Suprapubic skin (tissue), 4 donors: ENCODE measurements around the gene TRPC4.
"Not testable (repeated sequence)": the region's sequence is repeated elsewhere in the genome, so short reads cannot be mapped to it uniquely, and the experiment has no call there.

ENCODE experiments used
- EP300 ChIP-seq: sonication (generic); formaldehyde crosslinking; IDR thresholded peaks from one replicate; pipeline ENCODE4 v1.6.1; 2017; ENCODE audit warnings: antibody characterized with exemption
- POLR2A ChIP-seq, 2 donors: fragments of 450-650 bp; IDR thresholded peaks; one replicate each; pipeline ENCODE4 v1.6.1; 2017; ENCODE audit warnings: antibody characterized with exemption in 2 of 2, mild to moderate bottlenecking in 2 of 2, moderate library complexity in 2 of 2
- POLR2AphosphoS5 ChIP-seq, 3 donors: sonication (generic); formaldehyde crosslinking; IDR thresholded peaks; one replicate each; pipeline ENCODE4 v1.6.1; 2017; ENCODE audit warnings: antibody characterized with exemption in 3 of 3
- TF ChIP-seq, protein P1 (sequence below), 2 donors: fragments of 200-600 bp in 1 of 2; fragments of 450-650 bp in 1 of 2; sonication (generic) in 1 of 2; IDR thresholded peaks; one replicate each; pipeline ENCODE4 v1.5.1; 2016 to 2019; ENCODE audit warnings: antibody characterized with exemption in 2 of 2, mild to moderate bottlenecking in 1 of 2, moderate library complexity in 1 of 2

DNA sequence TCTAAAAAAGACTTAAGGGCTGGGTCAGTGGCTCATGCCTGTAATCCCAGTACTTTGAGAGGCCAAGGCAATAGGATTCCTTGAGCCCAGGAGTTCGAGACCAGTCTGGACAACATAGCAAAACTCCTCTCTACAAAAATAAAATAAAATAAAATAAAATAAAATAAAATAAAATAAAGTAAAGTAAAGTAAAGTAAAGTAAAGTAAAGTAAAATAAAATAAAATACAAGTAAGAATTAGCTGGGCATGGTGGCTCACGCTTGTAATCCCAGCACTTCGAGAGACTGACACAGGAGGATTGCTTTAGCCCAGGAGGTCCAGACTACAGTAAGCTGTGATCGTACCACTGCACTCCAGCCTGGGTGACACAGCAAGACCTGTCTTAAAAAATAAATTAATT is 72.8 kb downstream of the TRPC4 start:
- TF ChIP-seq, protein P1, sequence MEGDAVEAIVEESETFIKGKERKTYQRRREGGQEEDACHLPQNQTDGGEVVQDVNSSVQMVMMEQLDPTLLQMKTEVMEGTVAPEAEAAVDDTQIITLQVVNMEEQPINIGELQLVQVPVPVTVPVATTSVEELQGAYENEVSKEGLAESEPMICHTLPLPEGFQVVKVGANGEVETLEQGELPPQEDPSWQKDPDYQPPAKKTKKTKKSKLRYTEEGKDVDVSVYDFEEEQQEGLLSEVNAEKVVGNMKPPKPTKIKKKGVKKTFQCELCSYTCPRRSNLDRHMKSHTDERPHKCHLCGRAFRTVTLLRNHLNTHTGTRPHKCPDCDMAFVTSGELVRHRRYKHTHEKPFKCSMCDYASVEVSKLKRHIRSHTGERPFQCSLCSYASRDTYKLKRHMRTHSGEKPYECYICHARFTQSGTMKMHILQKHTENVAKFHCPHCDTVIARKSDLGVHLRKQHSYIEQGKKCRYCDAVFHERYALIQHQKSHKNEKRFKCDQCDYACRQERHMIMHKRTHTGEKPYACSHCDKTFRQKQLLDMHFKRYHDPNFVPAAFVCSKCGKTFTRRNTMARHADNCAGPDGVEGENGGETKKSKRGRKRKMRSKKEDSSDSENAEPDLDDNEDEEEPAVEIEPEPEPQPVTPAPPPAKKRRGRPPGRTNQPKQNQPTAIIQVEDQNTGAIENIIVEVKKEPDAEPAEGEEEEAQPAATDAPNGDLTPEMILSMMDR (IDR thresholded peaks at IDR 0.05) = not testable (repeated sequence)
- not testable (repeated sequence) for TF ChIP-seq POLR2AphosphoS5 (IDR thresholded peaks at IDR 0.05); EP300; POLR2A (IDR thresholded peaks at IDR 0.05)
